ENCODE measurements around the gene PRUNE2. TPM values are rescaled to one million over a fixed set of nuclear protein-coding genes. Genes with fewer than 3 reads are reported as not detected.

PRUNE2 gene
- total RNA-seq, 1 donor from 2014 or later: 3.1 TPM

DNA sequence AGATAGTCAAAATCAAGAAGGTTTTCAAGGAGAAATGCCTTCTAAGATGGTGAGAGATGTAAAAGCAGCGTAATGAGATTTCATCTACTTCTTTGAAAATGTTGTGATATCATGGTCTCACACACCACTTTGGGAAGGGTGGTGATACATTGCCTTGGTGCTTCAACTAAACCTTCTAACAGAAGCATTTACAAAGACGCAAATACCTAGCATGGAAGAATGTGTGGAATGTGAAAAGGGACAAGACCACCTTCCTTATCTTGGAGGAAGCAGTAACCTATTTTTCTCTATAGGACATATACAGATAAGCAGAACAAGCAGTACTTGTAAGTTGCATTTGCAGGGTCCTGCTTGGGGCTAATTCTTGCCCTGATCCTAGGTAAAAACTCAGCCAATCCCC is 102.8 kb downstream of the PRUNE2 start:
- Histone ChIP-seq H3K27me3 (ENCODE audit: low read depth) (peaks cover 45% of the 10 kb centered on the region), H3K27ac (replicated peaks) (no peak overlapping the region)
- intact Hi-C loops (cut with micrococcal nuclease): loop anchor here (10.0 kb wide), 1 partner anchor 342 kb away; no protein-coding TSS in a partner anchor

GRCh38 chr9:76800901-76801300 is 105.0 kb downstream of the PRUNE2 start:
- H3K4me3 ChIP-seq: no peak overlapping the region
- H3K27ac ChIP-seq (replicated peaks): no peak overlapping the region
- no peaks in the 10 kb centered on the region for H3K4me1 ChIP-seq
- no peaks in the 10 kb centered on the region for H3K9me3 ChIP-seq (replicated peaks)
- H3K27me3 ChIP-seq (ENCODE audit: low read depth): peaks cover 34% of the 10 kb centered on the region
- TF ChIP-seq, protein P1, sequence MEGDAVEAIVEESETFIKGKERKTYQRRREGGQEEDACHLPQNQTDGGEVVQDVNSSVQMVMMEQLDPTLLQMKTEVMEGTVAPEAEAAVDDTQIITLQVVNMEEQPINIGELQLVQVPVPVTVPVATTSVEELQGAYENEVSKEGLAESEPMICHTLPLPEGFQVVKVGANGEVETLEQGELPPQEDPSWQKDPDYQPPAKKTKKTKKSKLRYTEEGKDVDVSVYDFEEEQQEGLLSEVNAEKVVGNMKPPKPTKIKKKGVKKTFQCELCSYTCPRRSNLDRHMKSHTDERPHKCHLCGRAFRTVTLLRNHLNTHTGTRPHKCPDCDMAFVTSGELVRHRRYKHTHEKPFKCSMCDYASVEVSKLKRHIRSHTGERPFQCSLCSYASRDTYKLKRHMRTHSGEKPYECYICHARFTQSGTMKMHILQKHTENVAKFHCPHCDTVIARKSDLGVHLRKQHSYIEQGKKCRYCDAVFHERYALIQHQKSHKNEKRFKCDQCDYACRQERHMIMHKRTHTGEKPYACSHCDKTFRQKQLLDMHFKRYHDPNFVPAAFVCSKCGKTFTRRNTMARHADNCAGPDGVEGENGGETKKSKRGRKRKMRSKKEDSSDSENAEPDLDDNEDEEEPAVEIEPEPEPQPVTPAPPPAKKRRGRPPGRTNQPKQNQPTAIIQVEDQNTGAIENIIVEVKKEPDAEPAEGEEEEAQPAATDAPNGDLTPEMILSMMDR (IDR thresholded peaks at IDR 0.05; ENCODE audit: borderline replicate concordance): no peak
- intact Hi-C loops (cut with micrococcal nuclease): loop anchor here (10.0 kb wide), 1 partner anchor 344 kb away; no protein-coding TSS in a partner anchor
- DNase-seq: no peak
- H3K36me3 ChIP-seq: no peaks in the 10 kb centered on the region

More for the DNA sequence above, 102.8 kb downstream of the PRUNE2 start:
- no peak overlapping the region for H3K4me3 ChIP-seq
- no peaks in the 10 kb centered on the region for H3K4me1 ChIP-seq
- TF ChIP-seq, protein P1 (IDR thresholded peaks at IDR 0.05; ENCODE audit: borderline replicate concordance): no peak
- H3K36me3 ChIP-seq: no peaks in the 10 kb centered on the region
- no peaks in the 10 kb centered on the region for H3K9me3 ChIP-seq (replicated peaks)
- DNase-seq: no peak

- Histone ChIP-seq H3K9me3 (replicated peaks) (no peaks in the 10 kb centered on the region), H3K4me3 (no peak overlapping the region), H3K4me1 (no peaks in the 10 kb centered on the region), H3K36me3 (no peaks in the 10 kb centered on the region), H3K27me3 (ENCODE audit: low read depth) (peaks cover 21% of the 10 kb centered on the region), H3K27ac (replicated peaks) (no peak overlapping the region)
- intact Hi-C loops (cut with micrococcal nuclease): no loop called here
- DNase-seq: no peak
- TF ChIP-seq, protein P1 (IDR thresholded peaks at IDR 0.05; ENCODE audit: borderline replicate concordance): no peak
Observed at GRCh38 chr9:76799473-76799872, 106.4 kb downstream of the PRUNE2 start.

GRCh38 chr9:76798527-76798926 is 107.4 kb downstream of the PRUNE2 start:
- intact Hi-C loops (cut with micrococcal nuclease): no loop called here
- peaks cover 15% of the 10 kb centered on the region for H3K27me3 ChIP-seq (ENCODE audit: low read depth)
- H3K4me3 ChIP-seq: no peak overlapping the region
- H3K4me1 ChIP-seq: no peaks in the 10 kb centered on the region
- TF ChIP-seq, protein P1 (IDR thresholded peaks at IDR 0.05; ENCODE audit: borderline replicate concordance): no peak
- no peak overlapping the region for H3K27ac ChIP-seq (replicated peaks)
- H3K36me3 ChIP-seq: no peaks in the 10 kb centered on the region
- no peaks in the 10 kb centered on the region for H3K9me3 ChIP-seq (replicated peaks)
- no peak for DNase-seq

GRCh38 chr9:76796296-76796695 is 109.6 kb downstream of the PRUNE2 start:
- H3K4me3 ChIP-seq: no peak overlapping the region
- no peaks in the 10 kb centered on the region for H3K9me3 ChIP-seq (replicated peaks)
- H3K27me3 ChIP-seq (ENCODE audit: low read depth): peaks cover 15% of the 10 kb centered on the region
- TF ChIP-seq, protein P1 (IDR thresholded peaks at IDR 0.05; ENCODE audit: borderline replicate concordance): no peak
- H3K36me3 ChIP-seq: no peaks in the 10 kb centered on the region
- intact Hi-C loops (cut with micrococcal nuclease): no loop called here
- no peak for DNase-seq
- H3K27ac ChIP-seq (replicated peaks): no peak overlapping the region
- no peaks in the 10 kb centered on the region for H3K4me1 ChIP-seq
